Measurements from ENCODE around the gene PLEKHO2. TPM values are rescaled to one million over a fixed set of nuclear protein-coding genes. Genes with fewer than 3 reads are reported as not detected.

Gene PLEKHO2
- total and polyA plus RNA-seq, 2 of the 8 experiments (the other 6 are each of a cell fraction or from before 2014, with no cell fraction given) = 16.9 to 20.1 TPM

- TF ChIP-seq USF2 (IDR thresholded peaks at IDR 0.05; ENCODE audit: low read length) = no peak
- TF ChIP-seq BCL11A (IDR thresholded peaks at IDR 0.05; ENCODE audit: low read depth in 2 of 2, low read length in 2 of 2) = no peak
- TF ChIP-seq BACH1 (IDR thresholded peaks at IDR 0.05; ENCODE audit: low read length) = no peak; the same call in none of the 2 replicates
- peak; percentile 86 for TF ChIP-seq TBP (IDR thresholded peaks at IDR 0.05; ENCODE audit: low read depth, low read length)
- no peak for TF ChIP-seq SAP30 (IDR thresholded peaks at IDR 0.05; ENCODE audit: insufficient read depth, insufficient replicate concordance, low read length)
- no peak; the same call in 1 of the 2 replicates for TF ChIP-seq GTF2F1 (IDR thresholded peaks at IDR 0.05; ENCODE audit: borderline replicate concordance, low read depth, low read length)
- TF ChIP-seq E2F6 (IDR thresholded peaks at IDR 0.05) = no peak; the same call in 1 of the 2 replicates
- peak; percentile 73 for TF ChIP-seq JUND (IDR thresholded peaks at IDR 0.05; ENCODE audit: low read length)
- no peak for TF ChIP-seq CEBPB (IDR thresholded peaks at IDR 0.05; ENCODE audit: low read depth, low read length)
- peak; percentile 70 for TF ChIP-seq MAX (IDR thresholded peaks at IDR 0.05)
- TF ChIP-seq EP300 (IDR thresholded peaks at IDR 0.05; ENCODE audit: borderline replicate concordance in 1 of 2, low read depth in 2 of 2, low read length in 2 of 2) = peak in 1 of 2 experiments; percentile 96; a peak in 1 of 3 replicates
Observed at GRCh38 chr15:64825431-64826294, 16.1 kb upstream of the PLEKHO2 start, which contains the start of gene PIF1 (continued).

Data from H1 (cell line).